Spleen (tissue), 11 donors: ENCODE data around the gene SUN5. TPM values are rescaled to one million over a fixed set of nuclear protein-coding genes. Genes with fewer than 3 reads are reported as not detected.

Source experiments
- DNase-seq: peaks from one replicate; pipeline ENCODE4 v3.0.0-alpha.2; 2020
- H3K27ac ChIP-seq, 8 donors: fragments of 200-600 bp; sonication (generic) in 7 of 8; 1 replicate in 4 of 8; 2 replicates in 4 of 8; pipeline versions ENCODE4 v1.5.0 to v1.8.0; 2016 to 2021; ENCODE audit warnings: inconsistent platforms in 4 of 8, mild to moderate bottlenecking in 4 of 8, moderate library complexity in 1 of 8
- H3K27me3 ChIP-seq, 7 donors: fragments of 200-600 bp; sonication (generic) in 6 of 7; replicated peaks in 1 of 7; 1 replicate in 4 of 7; 2 replicates in 3 of 7; pipeline versions ENCODE4 v1.5.0 to v1.8.0; 2016 to 2021; ENCODE audit warnings: inconsistent platforms in 3 of 7, mild to moderate bottlenecking in 1 of 7
- H3K36me3 ChIP-seq, 6 donors: fragments of 200-600 bp; sonication (generic) in 5 of 6; 1 replicate in 4 of 6; 2 replicates in 2 of 6; pipeline versions ENCODE4 v1.5.0 to v1.8.0; 2016 to 2021; ENCODE audit warnings: inconsistent platforms in 2 of 6
- H3K4me1 ChIP-seq, 6 donors: fragments of 200-600 bp; sonication (generic) in 5 of 6; 1 replicate in 3 of 6; 2 replicates in 3 of 6; pipeline versions ENCODE4 v1.5.0 to v1.8.0; 2016 to 2021; ENCODE audit warnings: inconsistent platforms in 3 of 6
- H3K4me3 ChIP-seq, 8 donors: fragments of 200-600 bp; sonication (generic) in 7 of 8; 1 replicate in 4 of 8; 2 replicates in 4 of 8; pipeline versions ENCODE4 v1.5.0 to v1.8.0; 2016 to 2021; ENCODE audit warnings: inconsistent platforms in 4 of 8, mild to moderate bottlenecking in 4 of 8, moderate library complexity in 2 of 8
- H3K9me3 ChIP-seq, 8 donors: fragments of 200-600 bp; sonication (generic) in 7 of 8; 1 replicate in 4 of 8; 2 replicates in 4 of 8; pipeline versions ENCODE4 v1.5.0 to v1.8.0; 2016 to 2021; ENCODE audit warnings: inconsistent platforms in 4 of 8
- CTCF ChIP-seq, 11 experiments: fragments of 200-600 bp in 7 of 11; fragments of 450-650 bp in 4 of 11; sonication (generic) in 4 of 11; IDR thresholded peaks in 8 of 11; conservative IDR thresholded peaks in 3 of 11; 1 replicate in 7 of 11; 2 replicates in 4 of 11; pipeline versions ENCODE4 v1.4.0 to v1.8.0; 2016 to 2021; ENCODE audit warnings: antibody characterized with exemption in 11 of 11, inconsistent platforms in 4 of 11, mild to moderate bottlenecking in 1 of 11
- POLR2A ChIP-seq, 3 donors: fragments of 450-650 bp; IDR thresholded peaks; one replicate each; pipeline ENCODE4 v1.5.1; 2017; ENCODE audit warnings: antibody characterized with exemption in 3 of 3, mild to moderate bottlenecking in 1 of 3
- POLR2AphosphoS5 ChIP-seq, 3 donors: sonication (generic); formaldehyde crosslinking; IDR thresholded peaks; one replicate each; pipeline ENCODE4 v1.5.1; 2017; ENCODE audit warnings: antibody characterized with exemption in 3 of 3
- WGBS, 5 donors: extraction: QIAGEN DNeasy Blood & Tissue Kit in 3 of 5; methylation state at CpG; one replicate each; pipeline versions ENCODE4 v1.1.5 to v1.1.7; 2013 to 2018; 5-methylcytosine and 5-hydroxymethylcytosine counted together
- intact Hi-C: fragments of 100-400 bp; cut with DNase I; formaldehyde crosslinking; loops from one replicate; pipeline ENCODE4 v1.15.0; 2023; ENCODE audit warnings: low total_unique reads
- polyA plus RNA-seq, 3 donors: library from polyadenylated mRNA; stranded (reverse); fragments of 200-250 nt; gene quantifications; one replicate each; pipeline ENCODE4 v1.2.1, GENCODE V29; 2013
- total RNA-seq, 7 donors: library from RNA; depleted of rRNA in 3 of 7; stranded (reverse); fragments of >200 nt in 3 of 7; fragmentation: NEBNext Ultra II Directional in 4 of 7; extraction: Animal tissue kit (Norgen Biotek cat#: 25700) in 4 of 7; gene quantifications; one replicate each; pipeline versions ENCODE4 v1.1.0 to v1.2.1, GENCODE V29; 2016 to 2021
- donor health status: healthy with polysubstance abuse.
- donor health status: DM: no; HTN: no; CAD: no; lungs with moderate emphysema.
- donor health status: DM: no; HTN: no; CAD: no.
- donor health status: Bipolar disorder and iron deficiency.
- donor health status: healthy.
- donor health status: DM: no; HTN: no; CAD: no.
- donor health status: DM: yes; HTN: yes; CAD: no.

SUN5 gene
- total and polyA plus RNA-seq, 10 donors, result not detected

GRCh38 chr20:33037456-33037855, 33.2 kb upstream of the SUN5 start:
- Histone ChIP-seq H3K36me3 (no peaks in the 10 kb centered on the region), H3K4me1 (no peaks in the 10 kb centered on the region), H3K27ac (no peak overlapping the region), H3K9me3 (peaks cover 0 to 11% (median 0%) of the 10 kb centered on the region in 8 donors), H3K4me3 (no peak overlapping the region), H3K27me3 (no peaks in the 10 kb centered on the region)
- intact Hi-C loops, result no loop called here
- WGBS, 5 donors, result 64 to 75% (median 72%) methylated on average over 5 of the region's 5 CpGs
- TF ChIP-seq CTCF (IDR thresholded peaks at IDR 0.05 in 8 of 11, conservative IDR thresholded peaks at IDR 0.05 in 3 of 11) (no peak), POLR2A (IDR thresholded peaks at IDR 0.05) (no peak), POLR2AphosphoS5 (IDR thresholded peaks at IDR 0.05) (no peak)
- no peak for DNase-seq

GRCh38 chr20:33034901-33035492, 30.8 kb upstream of the SUN5 start:
- no peak for DNase-seq
- TF ChIP-seq POLR2A (IDR thresholded peaks at IDR 0.05), result no peak
- TF ChIP-seq CTCF (IDR thresholded peaks at IDR 0.05 in 8 of 11, conservative IDR thresholded peaks at IDR 0.05 in 3 of 11), result no peak
- TF ChIP-seq POLR2AphosphoS5 (IDR thresholded peaks at IDR 0.05), result no peak
- Histone ChIP-seq H3K4me1 (no peaks in the 10 kb centered on the region), H3K4me3 (no peak overlapping the region), H3K9me3 (peaks cover 0 to 11% (median 0%) of the 10 kb centered on the region in 8 donors), H3K36me3 (no peaks in the 10 kb centered on the region), H3K27me3 (no peaks in the 10 kb centered on the region), H3K27ac (no peak overlapping the region)
- intact Hi-C loops, result no loop called here
- 75 to 85% (median 81%) methylated on average over 5 to 6 of the region's 6 CpGs for WGBS, 5 donors

GRCh38 chr20:33034115-33034514, 29.9 kb upstream of the SUN5 start:
- WGBS, 5 donors, result 70 to 95% (median 86%) methylated on average over 5 of the region's 5 CpGs
- Histone ChIP-seq H3K4me1 (no peaks in the 10 kb centered on the region), H3K36me3 (no peaks in the 10 kb centered on the region), H3K27ac (no peak overlapping the region), H3K9me3 (peaks cover 0 to 11% (median 0%) of the 10 kb centered on the region in 8 donors), H3K4me3 (no peak overlapping the region), H3K27me3 (no peaks in the 10 kb centered on the region)
- TF ChIP-seq POLR2AphosphoS5 (IDR thresholded peaks at IDR 0.05), result no peak
- TF ChIP-seq POLR2A (IDR thresholded peaks at IDR 0.05), result no peak
- TF ChIP-seq CTCF (IDR thresholded peaks at IDR 0.05 in 8 of 11, conservative IDR thresholded peaks at IDR 0.05 in 3 of 11), result no peak
- DNase-seq, result no peak
- intact Hi-C loops, result no loop called here

DNA sequence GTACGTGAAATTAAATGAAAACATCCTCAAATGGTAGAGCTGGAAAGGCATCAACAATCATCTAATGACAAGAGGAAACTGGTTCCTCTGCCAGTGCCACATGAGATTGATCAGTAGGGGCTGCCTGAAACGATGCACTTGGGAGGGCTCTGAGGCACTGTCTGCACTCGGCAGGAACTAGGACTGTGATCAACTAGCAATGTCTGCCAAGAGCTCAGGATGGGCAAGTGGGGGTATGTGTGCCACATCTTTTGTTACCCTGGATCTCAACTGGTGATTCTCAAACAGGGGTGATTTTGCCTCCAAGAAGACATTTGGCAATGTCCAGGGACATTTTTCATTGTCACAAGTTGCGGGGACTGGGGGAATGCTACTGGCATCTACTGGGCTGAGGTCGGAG, 29.1 kb upstream of the SUN5 start:
- Histone ChIP-seq H3K36me3 (no peaks in the 10 kb centered on the region), H3K4me1 (no peaks in the 10 kb centered on the region), H3K9me3 (peaks cover 0 to 11% (median 0%) of the 10 kb centered on the region in 8 donors), H3K27ac (no peak overlapping the region), H3K4me3 (no peak overlapping the region), H3K27me3 (peaks cover 0 to under 1% (median 0%) of the 10 kb centered on the region in 7 donors)
- DNase-seq, result no peak
- intact Hi-C loops, result no loop called here
- 62 to 78% (median 75%) methylated on average over 5 of the region's 5 CpGs for WGBS, 5 donors
- no peak for TF ChIP-seq POLR2A (IDR thresholded peaks at IDR 0.05)
- no peak for TF ChIP-seq POLR2AphosphoS5 (IDR thresholded peaks at IDR 0.05)
- TF ChIP-seq CTCF (IDR thresholded peaks at IDR 0.05 in 8 of 11, conservative IDR thresholded peaks at IDR 0.05 in 3 of 11), result no peak
